Right cardiac atrium (tissue), 5 donors: Measurements from ENCODE around the gene MISP3. TPM values are rescaled to one million over a fixed set of nuclear protein-coding genes. Genes with fewer than 3 reads are reported as not detected.

Experiments
- ATAC-seq, 2 donors: fragments of 200-7000 bp; cut with Tn5 transposase; one replicate each; pipeline versions ENCODE4 v1.8.0 to v1.9.1; 2020; ENCODE audit warnings: moderate library complexity in 2 of 2, mild to moderate bottlenecking in 1 of 2
- DNase-seq, 3 donors: peaks; one replicate each; pipeline ENCODE4 v3.0.0-alpha.2; 2020
- H3K27ac ChIP-seq: one replicate; pipeline ENCODE4 v1.5.1; 2013; ENCODE audit warnings: mild to moderate bottlenecking, low read length, control low read depth, moderate library complexity
- H3K27me3 ChIP-seq: one replicate; pipeline ENCODE4 v1.6.1; 2013; ENCODE audit not compliant: control insufficient read depth, insufficient read depth
- H3K4me1 ChIP-seq: one replicate; pipeline ENCODE4 v1.6.1; 2013; ENCODE audit warnings: low read length; ENCODE audit not compliant: control insufficient read depth, insufficient read depth
- H3K4me3 ChIP-seq: one replicate; pipeline ENCODE4 v1.5.1; 2013; ENCODE audit warnings: low read length, control low read depth
- H3K9me3 ChIP-seq: one replicate; pipeline ENCODE4 v1.6.1; 2013; ENCODE audit warnings: low read length; ENCODE audit not compliant: control insufficient read depth
- WGBS: extraction: QIAGEN DNeasy Blood & Tissue Kit; methylation state at CpG from one replicate; pipeline ENCODE4 v1.1.7; 2013; 5-methylcytosine and 5-hydroxymethylcytosine counted together
- intact Hi-C, 4 donors: fragments of 100-400 bp; cut with DNase I; formaldehyde crosslinking; loops; one replicate each; pipeline versions ENCODE4 v1.11.0 to v1.14.0; 2022 to 2023
- polyA plus RNA-seq: library from polyadenylated mRNA; stranded (reverse); fragments of 200-250 nt; gene quantifications from one replicate; pipeline ENCODE4 v1.2.3, GENCODE V29; 2013
- total RNA-seq, 4 donors: library from RNA; stranded (reverse); fragmentation: NEBNext Ultra II Directional; extraction: Animal tissue kit (Norgen Biotek cat#: 25700); gene quantifications; one replicate each; pipeline ENCODE4 v1.2.1, GENCODE V29; 2021
- donor health status: healthy with polysubstance abuse.
- donor health status: DM: no; HTN: yes; CAD: no.
- donor health status: DM: no; HTN: no; CAD: no.
- donor health status: DM: no; HTN: yes; CAD: no; lungs with severe emphysema.
- donor health status: DM: yes; HTN: yes; CAD: no.

MISP3 gene
- total and polyA plus RNA-seq, 5 donors: 6.4 to 11.1 (median 9.4) TPM

DNA sequence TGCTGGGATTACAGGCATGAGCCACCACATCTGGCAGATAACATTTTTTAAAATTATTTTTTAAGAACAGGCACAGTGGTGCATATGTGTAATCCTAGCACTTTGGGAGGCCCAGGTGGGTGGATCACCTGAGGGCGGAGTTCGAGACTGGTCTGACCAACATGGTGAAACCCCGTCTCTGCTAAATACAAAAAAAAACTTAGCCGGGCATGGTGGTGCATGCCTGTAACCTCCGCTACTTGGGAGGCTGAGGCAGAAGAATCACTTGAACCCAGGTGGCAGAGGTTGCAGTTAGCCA, 10.1 kb upstream of the MISP3 start:
- Histone ChIP-seq H3K4me3 (no peak overlapping the region), H3K27me3 (no peaks in the 10 kb centered on the region), H3K27ac (no peak overlapping the region), H3K4me1 (no peaks in the 10 kb centered on the region), H3K9me3 (no peaks in the 10 kb centered on the region)
- no peak for DNase-seq
- 91% methylated on average over 5 of the region's 5 CpGs for WGBS
- ATAC-seq: no peak
- intact Hi-C loops: no loop called here

GRCh38 chr19:14063105-14063504, 9.5 kb upstream of the MISP3 start:
- no peak for ATAC-seq
- DNase-seq: no peak
- intact Hi-C loops: no loop called here
- Histone ChIP-seq H3K4me1 (no peaks in the 10 kb centered on the region), H3K27me3 (no peaks in the 10 kb centered on the region), H3K4me3 (no peak overlapping the region), H3K9me3 (no peaks in the 10 kb centered on the region), H3K27ac (no peak overlapping the region)
- 78% methylated on average over 7 of the region's 7 CpGs for WGBS

DNA sequence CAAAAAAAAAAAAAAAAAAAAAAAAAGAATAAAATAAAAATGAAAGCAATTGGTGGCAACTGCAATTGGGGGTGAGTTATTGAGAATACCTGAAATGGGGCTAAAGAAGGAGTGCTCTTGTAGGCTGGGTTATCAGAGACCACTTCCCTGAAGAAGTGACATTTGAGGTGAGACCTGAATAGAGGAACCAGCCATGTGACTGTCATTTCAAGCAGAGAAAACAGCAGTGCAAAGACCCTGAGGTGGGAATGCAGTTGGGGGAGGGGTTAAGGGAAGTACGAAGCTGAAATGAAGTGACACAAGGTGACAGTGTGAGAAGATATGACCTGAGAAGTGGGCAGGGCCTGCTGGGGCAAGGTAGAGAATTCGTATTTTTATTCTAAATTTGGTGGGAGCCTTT, 6.5 kb upstream of the MISP3 start:
- intact Hi-C loops: loop anchor here in 1 of 4 donors (5.0 kb wide), 1 partner anchor 184 kb away; no protein-coding TSS in a partner anchor
- ATAC-seq (no peak), DNase-seq (no peak)
- 56% methylated on average over 2 of the region's 2 CpGs for WGBS
- Histone ChIP-seq H3K4me1 (no peaks in the 10 kb centered on the region), H3K27ac (no peak overlapping the region), H3K27me3 (no peaks in the 10 kb centered on the region), H3K9me3 (no peaks in the 10 kb centered on the region), H3K4me3 (no peak overlapping the region)

DNA sequence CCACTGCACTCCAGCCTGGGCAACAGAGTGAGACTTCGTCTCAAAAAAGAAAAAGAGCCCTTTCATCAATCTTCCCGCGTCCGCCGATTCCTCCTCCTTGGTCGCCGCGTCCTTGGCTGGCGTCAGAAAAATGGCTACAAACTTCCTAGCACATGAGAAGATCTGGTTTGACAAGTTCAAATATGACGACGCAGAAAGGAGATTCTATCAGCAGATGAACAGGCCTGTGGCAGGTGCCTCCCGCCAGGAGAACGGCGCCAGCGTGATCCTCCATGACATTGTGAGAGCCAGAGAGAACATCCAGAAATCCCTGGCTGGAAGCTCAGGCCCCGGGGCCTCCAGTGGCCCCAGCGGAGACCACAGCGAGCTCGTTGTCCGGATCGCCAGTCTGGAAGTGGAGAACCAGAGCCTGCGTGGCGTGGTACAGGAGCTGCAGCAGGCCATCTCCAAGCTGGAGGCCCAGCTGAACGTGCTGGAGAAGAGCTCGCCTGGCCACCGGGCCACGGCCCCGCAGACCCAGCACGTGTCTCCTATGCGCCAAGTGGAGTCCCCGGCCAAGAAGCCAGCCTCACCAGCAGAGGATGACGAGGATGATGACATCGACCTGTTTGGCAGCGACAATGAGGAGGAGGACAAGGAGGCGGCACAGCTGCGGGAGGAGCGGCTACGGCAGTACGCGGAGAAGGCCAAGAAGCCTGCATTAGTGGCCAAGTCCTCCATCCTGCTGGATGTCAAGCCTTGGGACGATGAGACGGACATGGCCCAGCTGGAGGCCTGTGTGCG, 2.1 kb upstream of the MISP3 start:
- 88% methylated on average over 43 of the region's 43 CpGs for WGBS
- Histone ChIP-seq H3K27ac (no peak overlapping the region), H3K9me3 (no peaks in the 10 kb centered on the region), H3K4me3 (no peak overlapping the region), H3K27me3 (no peaks in the 10 kb centered on the region), H3K4me1 (peaks cover 2% of the 10 kb centered on the region)
- intact Hi-C loops: loop anchor here in 2 of 4 donors (5.0 kb wide), 2 partner anchors 47 to 188 kb away; partner anchors contain the start of gene PRKACA (in 1 of the 2)
- DNase-seq (peak; percentile 45 to 69 (median 68)), ATAC-seq (no peak)

DNA sequence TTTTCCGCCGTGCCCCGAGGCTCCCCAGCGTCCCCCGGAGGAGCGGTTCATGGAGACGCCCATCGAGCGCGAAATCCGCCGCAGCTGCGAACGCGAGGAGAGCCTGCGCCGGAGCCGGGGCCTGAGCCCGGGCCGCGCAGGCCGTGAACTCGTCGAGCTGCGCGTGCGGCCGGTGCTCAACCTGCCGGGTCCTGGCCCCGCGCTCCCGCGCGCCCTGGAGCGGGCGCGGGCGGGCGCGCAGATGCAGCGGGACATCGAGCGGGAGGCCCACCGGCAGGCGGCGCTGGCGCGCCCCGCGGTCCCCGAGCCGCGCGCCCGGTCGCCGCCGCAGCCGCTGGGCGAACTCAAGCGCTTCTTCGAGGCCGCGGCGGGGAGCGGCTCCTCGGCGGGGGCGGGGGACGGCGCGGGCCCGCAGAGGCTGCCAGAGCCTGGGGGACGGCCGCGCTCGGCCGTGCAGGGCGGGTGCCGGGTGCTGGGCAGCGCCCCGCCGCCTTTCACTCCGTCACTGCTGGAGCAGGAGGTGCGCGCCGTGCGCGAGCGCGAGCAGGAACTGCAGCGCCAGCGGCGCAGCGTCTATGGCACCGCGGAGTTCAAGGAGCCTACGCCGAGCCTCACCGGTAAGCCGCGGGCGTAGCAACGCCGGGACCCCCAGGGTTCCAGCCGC, 807 bp downstream of the MISP3 start:
- H3K27me3 ChIP-seq: no peaks in the 10 kb centered on the region
- intact Hi-C loops: loop anchor here in 3 of 4 donors (2.0 to 5.0 kb wide), 3 partner anchors 44 to 193 kb away; partner anchors contain the start of gene PRKACA (in 1 of the 3)
- no peaks in the 10 kb centered on the region for H3K9me3 ChIP-seq
- peak; percentile 55 to 58 for ATAC-seq
- WGBS: under 1% methylated on average over 106 of the region's 106 CpGs
- H3K27ac ChIP-seq: peak overlapping the region; percentile 84
- peak; percentile 79 to 92 (median 92) for DNase-seq
- H3K4me3 ChIP-seq: peak overlapping the region; percentile 68
- peaks cover 2% of the 10 kb centered on the region for H3K4me1 ChIP-seq

- H3K27me3 ChIP-seq: no peaks in the 10 kb centered on the region
- WGBS: 4% methylated on average over 44 of the region's 44 CpGs
- H3K9me3 ChIP-seq: no peaks in the 10 kb centered on the region
- DNase-seq (peak in 2 of 3 donors; percentile 71 to 72), ATAC-seq (peak; percentile 2 to 3)
- peaks cover 2% of the 10 kb centered on the region for H3K4me1 ChIP-seq
- intact Hi-C loops: loop anchor here in 3 of 4 donors (2.0 to 5.0 kb wide), 3 partner anchors 43 to 193 kb away; partner anchors contain the start of gene PRKACA (in 1 of the 3)
- peak overlapping the region; percentile 68 for H3K4me3 ChIP-seq
- H3K27ac ChIP-seq: peak overlapping the region; percentile 84
Measured at GRCh38 chr19:14073925-14074838, 1.6 kb downstream of the MISP3 start.

GRCh38 chr19:14078411-14078810, 5.8 kb downstream of the MISP3 start:
- Histone ChIP-seq H3K4me1 (peaks cover 4% of the 10 kb centered on the region), H3K27me3 (no peaks in the 10 kb centered on the region), H3K9me3 (no peaks in the 10 kb centered on the region), H3K4me3 (no peak overlapping the region), H3K27ac (no peak overlapping the region)
- DNase-seq: no peak
- ATAC-seq: no peak
- intact Hi-C loops: no loop called here
- 58% methylated on average over 2 of the region's 2 CpGs for WGBS

- peak; percentile 95 for ATAC-seq
- intact Hi-C loops: loop anchor here in 1 of 4 donors (5.0 kb wide), 1 partner anchor 36 kb away; the partner anchor contains the start of gene PRKACA
- H3K27ac ChIP-seq: peak overlapping the region; percentile 98
- H3K4me1 ChIP-seq: peaks cover 4% of the 10 kb centered on the region
- H3K9me3 ChIP-seq: no peaks in the 10 kb centered on the region
- WGBS: under 1% methylated on average over 50 of the region's 50 CpGs
- H3K27me3 ChIP-seq: no peaks in the 10 kb centered on the region
- DNase-seq: peak; percentile 99
- H3K4me3 ChIP-seq: peak overlapping the region; percentile 90
Measured at GRCh38 chr19:14080887-14081796, 8.6 kb downstream of the MISP3 start.

DNA sequence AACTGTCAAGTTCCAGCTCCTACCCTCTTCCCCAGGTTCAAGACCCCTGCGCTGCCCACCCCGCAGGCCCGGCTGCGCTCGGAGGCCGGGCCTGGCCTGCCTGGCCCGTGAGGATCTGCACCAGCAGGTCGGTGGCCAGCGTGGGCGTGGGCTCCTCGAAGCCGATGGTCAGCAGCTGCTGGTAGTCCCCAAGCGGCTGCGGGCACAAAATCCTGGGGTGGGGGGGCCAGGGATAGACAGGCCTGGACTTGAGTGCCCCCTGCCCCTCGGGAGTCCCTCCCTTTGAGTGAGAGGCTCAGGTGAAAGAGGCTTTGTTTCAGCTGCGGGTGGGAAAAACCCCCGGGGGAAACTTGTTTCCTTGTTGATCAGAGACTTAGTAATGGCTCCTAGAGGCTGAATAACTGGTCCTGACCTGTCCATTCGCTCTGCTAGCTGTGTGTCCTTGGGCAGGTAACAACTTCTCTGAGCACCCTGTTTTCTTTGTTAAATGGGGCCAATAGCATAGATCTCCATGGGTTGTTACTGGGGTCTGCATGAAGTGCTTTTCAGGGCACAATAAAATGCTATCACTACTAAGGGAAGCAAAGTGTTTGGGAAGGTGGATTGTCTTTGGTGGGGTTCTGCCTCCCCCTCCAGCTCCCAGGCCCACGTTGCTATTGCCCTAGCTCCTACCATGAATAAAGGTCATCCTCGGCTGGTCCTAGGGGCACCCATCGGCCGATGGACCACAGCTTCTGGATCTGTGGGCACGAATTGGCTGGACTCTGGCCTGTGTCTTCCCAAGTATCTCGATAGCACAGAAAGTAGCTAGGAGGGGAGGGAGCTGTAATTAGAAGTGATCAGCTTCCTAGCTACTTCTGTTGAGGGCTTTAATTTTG, 9.4 kb downstream of the MISP3 start:
- 19% methylated on average over 24 of the region's 24 CpGs for WGBS
- peaks cover 4% of the 10 kb centered on the region for H3K4me1 ChIP-seq
- peak overlapping the region; percentile 96 for H3K27ac ChIP-seq
- ATAC-seq (peak in 1 of 2 donors; percentile 53), DNase-seq (peak; percentile 66 to 85 (median 85))
- no peaks in the 10 kb centered on the region for H3K27me3 ChIP-seq
- intact Hi-C loops: loop anchor here in 1 of 4 donors (5.0 kb wide), 1 partner anchor 35 kb away; the partner anchor contains the start of gene PRKACA
- peak overlapping the region; percentile 90 for H3K4me3 ChIP-seq
- no peaks in the 10 kb centered on the region for H3K9me3 ChIP-seq
